KMS-11 (cell line): ENCODE results near the gene OR2AJ1.

Experiments
- H2AFZ ChIP-seq: fragments of 200-600 bp; sonication (generic); 2 replicates; pipeline ENCODE4 v1.6.1; 2016; ENCODE audit warnings: antibody characterized with exemption, mixed run types, low read depth
- H3K27ac ChIP-seq: fragments of 200-600 bp; sonication (generic); 2 replicates; pipeline ENCODE4 v1.6.1; 2016; ENCODE audit warnings: mild to moderate bottlenecking, mixed run types
- H3K27me3 ChIP-seq: fragments of 200-600 bp; sonication (generic); 2 replicates; pipeline ENCODE4 v1.6.1; 2017; ENCODE audit warnings: mild to moderate bottlenecking, low read depth, mixed run types, moderate library complexity; ENCODE audit not compliant: insufficient read depth
- H3K36me3 ChIP-seq: fragments of 200-600 bp; sonication (generic); 2 replicates; pipeline ENCODE4 v1.6.1; 2017; ENCODE audit warnings: mild to moderate bottlenecking, mixed run types; ENCODE audit not compliant: insufficient read depth
- H3K4me1 ChIP-seq: fragments of 200-600 bp; sonication (generic); 2 replicates; pipeline ENCODE4 v1.6.1; 2016; ENCODE audit warnings: mild to moderate bottlenecking, low read depth, mixed run types; ENCODE audit not compliant: poor library complexity, severe bottlenecking
- H3K4me2 ChIP-seq: fragments of 200-600 bp; sonication (generic); 2 replicates; pipeline ENCODE4 v1.7.0; 2016; ENCODE audit warnings: mild to moderate bottlenecking, mixed run types
- H3K4me3 ChIP-seq: fragments of 200-600 bp; sonication (generic); IDR thresholded peaks from 2 replicates; pipeline ENCODE4 v1.6.1; 2017; ENCODE audit warnings: low read depth, low read length, mixed read lengths; ENCODE audit not compliant: insufficient read depth
- H3K79me2 ChIP-seq: fragments of 200-600 bp; sonication (generic); 2 replicates; pipeline ENCODE4 v1.6.1; 2016; ENCODE audit warnings: low read depth, mixed run types; ENCODE audit not compliant: insufficient read depth
- H3K9ac ChIP-seq: fragments of 200-600 bp; sonication (generic); 2 replicates; pipeline ENCODE4 v1.6.1; 2016; ENCODE audit warnings: mild to moderate bottlenecking, mixed run types
- H4K20me1 ChIP-seq: fragments of 200-600 bp; sonication (generic); 2 replicates; pipeline ENCODE4 v1.6.1; 2016; ENCODE audit warnings: mild to moderate bottlenecking, mixed run types; ENCODE audit not compliant: insufficient read depth
- CTCF ChIP-seq: fragments of 200-600 bp; sonication (generic); conservative IDR thresholded peaks from 2 replicates; pipeline ENCODE4 v1.6.1; 2017; ENCODE audit warnings: low read depth, mild to moderate bottlenecking, antibody characterized with exemption, low read length, moderate library complexity, mixed read lengths

OR2AJ1 gene

GRCh38 chr1:247895976-247896375 is 28.7 kb upstream of the OR2AJ1 start:
- Histone ChIP-seq H3K79me2 (no peaks in the 10 kb centered on the region), H3K4me1 (no peaks in the 10 kb centered on the region), H3K4me3 (no peak overlapping the region), H4K20me1 (no peaks in the 10 kb centered on the region), H3K36me3 (no peaks in the 10 kb centered on the region), H3K27ac (no peak overlapping the region), H3K4me2 (no peak overlapping the region), H2AFZ (no peak overlapping the region), H3K9ac (no peak overlapping the region), H3K27me3 (no peaks in the 10 kb centered on the region)
- TF ChIP-seq CTCF = no peak

GRCh38 chr1:247904122-247904521 is 20.6 kb upstream of the OR2AJ1 start:
- no peaks in the 10 kb centered on the region for H3K27me3 ChIP-seq
- H3K36me3 ChIP-seq = no peaks in the 10 kb centered on the region
- H3K4me3 ChIP-seq = no peak overlapping the region
- H3K27ac ChIP-seq = no peak overlapping the region
- no peaks in the 10 kb centered on the region for H3K4me1 ChIP-seq
- no peak overlapping the region for H2AFZ ChIP-seq
- no peaks in the 10 kb centered on the region for H4K20me1 ChIP-seq
- H3K4me2 ChIP-seq = no peak overlapping the region
- no peaks in the 10 kb centered on the region for H3K79me2 ChIP-seq
- no peak for TF ChIP-seq CTCF
- H3K9ac ChIP-seq = no peak overlapping the region

GRCh38 chr1:247905181-247905580 is 19.5 kb upstream of the OR2AJ1 start:
- Histone ChIP-seq H3K79me2 (no peaks in the 10 kb centered on the region), H2AFZ (no peak overlapping the region), H3K4me3 (no peak overlapping the region), H3K4me1 (no peaks in the 10 kb centered on the region), H4K20me1 (no peaks in the 10 kb centered on the region), H3K4me2 (no peak overlapping the region), H3K36me3 (no peaks in the 10 kb centered on the region), H3K27me3 (no peaks in the 10 kb centered on the region), H3K27ac (no peak overlapping the region), H3K9ac (no peak overlapping the region)
- no peak for TF ChIP-seq CTCF

GRCh38 chr1:247905910-247906503 is 18.7 kb upstream of the OR2AJ1 start:
- no peak overlapping the region for H3K4me2 ChIP-seq
- no peak for TF ChIP-seq CTCF
- H3K4me1 ChIP-seq = no peaks in the 10 kb centered on the region
- H3K27me3 ChIP-seq = no peaks in the 10 kb centered on the region
- H2AFZ ChIP-seq = no peak overlapping the region
- H4K20me1 ChIP-seq = no peaks in the 10 kb centered on the region
- H3K9ac ChIP-seq = no peak overlapping the region
- H3K36me3 ChIP-seq = no peaks in the 10 kb centered on the region
- H3K27ac ChIP-seq = no peak overlapping the region
- H3K4me3 ChIP-seq = no peak overlapping the region
- H3K79me2 ChIP-seq = no peaks in the 10 kb centered on the region
